SU-DHL-6 (cell line): ENCODE measurements around the gene CLEC14A.

ENCODE experiments used
- CTCF ChIP-seq: fragments of 200-600 bp; sonication (generic); IDR thresholded peaks from one replicate; pipeline ENCODE4 v1.5.1; 2017; ENCODE audit warnings: antibody characterized with exemption, mild to moderate bottlenecking, low read length, moderate library complexity; ENCODE audit not compliant: insufficient read depth, poor library complexity, severe bottlenecking
- EZH2phosphoT487 ChIP-seq: fragments of 200-600 bp; sonication (generic), shearing (Covaris generic); conservative IDR thresholded peaks from 2 replicates; pipeline ENCODE4 v1.6.1; 2018; ENCODE audit warnings: mild to moderate bottlenecking, antibody characterized with exemption, low read length, moderate library complexity, mixed read lengths

- TF ChIP-seq CTCF (no peak), EZH2phosphoT487 (no peak)
Observed at GRCh38 chr14:38211255-38211735, 44.6 kb downstream of the CLEC14A start.
